HG03565 (cell line): ENCODE results near the gene POLR2E.
A peak's percentile ranks its signal among the peaks of the same experiment; 100 is the strongest.
"Not testable (repeated sequence)": the region's sequence is repeated elsewhere in the genome, so short reads cannot be mapped to it uniquely, and the experiment has no call there.

Experiments used
- ATAC-seq: cut with Tn5 transposase; IDR thresholded peaks from one replicate; pipeline ENCODE4 v1.9.1; 2021; ENCODE audit warnings: mild to moderate bottlenecking, moderate library complexity; ENCODE audit not compliant: unreplicated experiment

POLR2E gene

GRCh38 chr19:1094978-1095701 is at the start of gene POLR2E:
TSS of gene POLR2E (minus strand) at chr19:1095375. CDS start at chr19:1095315, 60 bp downstream.
- ATAC-seq = peak; percentile 74

- ATAC-seq = no peak
These were observed 49.6 kb upstream of the POLR2E start for GRCh38 chr19:1144741-1145140.

GRCh38 chr19:1143828-1144399 is 48.7 kb upstream of the POLR2E start:
- ATAC-seq = no peak

- ATAC-seq = no peak
These were observed 46.8 kb upstream of the POLR2E start for GRCh38 chr19:1141944-1142343.

- ATAC-seq = no peak
These were observed 45.3 kb upstream of the POLR2E start for GRCh38 chr19:1140272-1141027.

GRCh38 chr19:1139126-1139525 is 44.0 kb upstream of the POLR2E start:
- ATAC-seq = no peak

GRCh38 chr19:1138121-1138520 is 42.9 kb upstream of the POLR2E start:
- no peak for ATAC-seq

- ATAC-seq = no peak
These were observed 41.6 kb upstream of the POLR2E start for GRCh38 chr19:1136621-1137317.

GRCh38 chr19:1136201-1136600 is 41.0 kb upstream of the POLR2E start:
- ATAC-seq = no peak

- no peak for ATAC-seq
These were observed 40.3 kb upstream of the POLR2E start for GRCh38 chr19:1135454-1135853.

GRCh38 chr19:1134431-1134830 is 39.3 kb upstream of the POLR2E start:
- ATAC-seq = no peak

- ATAC-seq = peak; percentile 39
These were observed 38.3 kb upstream of the POLR2E start for GRCh38 chr19:1133471-1133929.

GRCh38 chr19:1132552-1133383 is 37.6 kb upstream of the POLR2E start:
- peak; percentile 8 for ATAC-seq

GRCh38 chr19:1131718-1132551 is 36.8 kb upstream of the POLR2E start:
- ATAC-seq = peak; percentile 29

- no peak for ATAC-seq
These were observed 35.9 kb upstream of the POLR2E start for GRCh38 chr19:1130771-1131717.

- ATAC-seq = no peak
These were observed 34.4 kb upstream of the POLR2E start for GRCh38 chr19:1129535-1129934.

- ATAC-seq = not testable (repeated sequence)
These were observed 33.9 kb upstream of the POLR2E start for GRCh38 chr19:1129084-1129483.

- no peak for ATAC-seq
These were observed 32.9 kb upstream of the POLR2E start for GRCh38 chr19:1128106-1128505.
